Esophagus muscularis mucosa (tissue), 3 donors: ENCODE measurements around the gene SIGLECL1.

Source experiments
- POLR2A ChIP-seq: fragments of 450-650 bp; IDR thresholded peaks from one replicate; pipeline ENCODE4 v1.6.1; 2017; ENCODE audit warnings: antibody characterized with exemption, moderate library complexity, mild to moderate bottlenecking, low read depth
- POLR2AphosphoS5 ChIP-seq, 2 donors: sonication (generic); formaldehyde crosslinking; IDR thresholded peaks; one replicate each; pipeline ENCODE4 v1.6.1; 2017; ENCODE audit warnings: antibody characterized with exemption in 2 of 2
- TF ChIP-seq, protein P1 (sequence below), 3 experiments: fragments of 200-600 bp in 2 of 3; fragments of 450-650 bp in 1 of 3; sonication (generic) in 2 of 3; IDR thresholded peaks; one replicate each; pipeline ENCODE4 v1.5.1; 2017 to 2019; ENCODE audit warnings: antibody characterized with exemption in 3 of 3, mild to moderate bottlenecking in 2 of 3, moderate library complexity in 1 of 3

DNA sequence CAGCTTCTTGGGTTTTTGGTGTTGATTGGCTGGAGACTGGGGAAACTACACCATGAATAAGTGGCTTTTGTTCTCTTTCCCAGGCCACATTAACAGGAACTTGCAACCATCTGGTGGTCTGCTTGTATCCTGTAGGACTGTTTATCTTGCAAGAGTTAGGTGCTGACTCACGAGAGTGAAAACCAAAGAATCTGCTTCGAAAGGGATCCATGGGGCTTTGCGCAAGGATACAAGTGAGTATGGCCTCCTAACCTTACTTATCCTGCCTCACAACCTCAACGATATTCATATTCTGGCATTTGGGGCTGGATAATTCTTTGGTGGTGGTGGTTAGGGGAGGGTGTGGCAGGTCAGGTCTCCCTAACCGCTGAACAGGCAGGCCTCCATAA lies 4.7 kb upstream of the SIGLECL1 start:
- TF ChIP-seq, protein P1, sequence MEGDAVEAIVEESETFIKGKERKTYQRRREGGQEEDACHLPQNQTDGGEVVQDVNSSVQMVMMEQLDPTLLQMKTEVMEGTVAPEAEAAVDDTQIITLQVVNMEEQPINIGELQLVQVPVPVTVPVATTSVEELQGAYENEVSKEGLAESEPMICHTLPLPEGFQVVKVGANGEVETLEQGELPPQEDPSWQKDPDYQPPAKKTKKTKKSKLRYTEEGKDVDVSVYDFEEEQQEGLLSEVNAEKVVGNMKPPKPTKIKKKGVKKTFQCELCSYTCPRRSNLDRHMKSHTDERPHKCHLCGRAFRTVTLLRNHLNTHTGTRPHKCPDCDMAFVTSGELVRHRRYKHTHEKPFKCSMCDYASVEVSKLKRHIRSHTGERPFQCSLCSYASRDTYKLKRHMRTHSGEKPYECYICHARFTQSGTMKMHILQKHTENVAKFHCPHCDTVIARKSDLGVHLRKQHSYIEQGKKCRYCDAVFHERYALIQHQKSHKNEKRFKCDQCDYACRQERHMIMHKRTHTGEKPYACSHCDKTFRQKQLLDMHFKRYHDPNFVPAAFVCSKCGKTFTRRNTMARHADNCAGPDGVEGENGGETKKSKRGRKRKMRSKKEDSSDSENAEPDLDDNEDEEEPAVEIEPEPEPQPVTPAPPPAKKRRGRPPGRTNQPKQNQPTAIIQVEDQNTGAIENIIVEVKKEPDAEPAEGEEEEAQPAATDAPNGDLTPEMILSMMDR (IDR thresholded peaks at IDR 0.05): no peak
- no peak for TF ChIP-seq POLR2AphosphoS5 (IDR thresholded peaks at IDR 0.05)
- no peak for TF ChIP-seq POLR2A
